Type B pancreatic cell (in vitro differentiated cells): Measurements from ENCODE around the gene PPP4R1. TPM values are rescaled to one million over a fixed set of nuclear protein-coding genes. Genes with fewer than 3 reads are reported as not detected.

Experiments used
- DNase-seq: peaks from one replicate; pipeline ENCODE4 v3.0.0; 2021; ENCODE audit warnings: mixed read lengths; ENCODE audit not compliant: unreplicated experiment; ENCODE audit errors: extremely low spot score
- H3K27ac Mint-ChIP-seq: 2 replicates; pipeline ENCODE4 v1.8.0; 2021; ENCODE audit warnings: mild to moderate bottlenecking, mixed read lengths
- H3K27me3 Mint-ChIP-seq: 2 replicates; pipeline ENCODE4 v1.8.0; 2021; ENCODE audit warnings: mixed read lengths
- H3K36me3 Mint-ChIP-seq: 2 replicates; pipeline ENCODE4 v1.8.0; 2021; ENCODE audit warnings: mixed read lengths
- H3K4me1 Mint-ChIP-seq: one replicate; pipeline ENCODE4 v1.8.0; 2021; ENCODE audit warnings: mixed read lengths; ENCODE audit not compliant: unreplicated experiment
- H3K4me3 Mint-ChIP-seq: 2 replicates; pipeline ENCODE4 v1.8.0; 2021; ENCODE audit warnings: mild to moderate bottlenecking, mixed read lengths
- H3K9me3 Mint-ChIP-seq: 2 replicates; pipeline ENCODE4 v1.8.0; 2021; ENCODE audit warnings: mixed read lengths
- CTCF ChIP-seq: fragments of 200-600 bp; sonication (generic); conservative IDR thresholded peaks from 2 replicates; pipeline ENCODE4 v1.5.0; 2021; ENCODE audit warnings: antibody characterized with exemption, mild to moderate bottlenecking
- total RNA-seq: library from RNA; stranded (reverse); gene quantifications from 2 replicates; pipeline ENCODE4 v1.2.1, GENCODE V29; 2021; ENCODE audit warnings: low replicate concordance

PPP4R1 gene
- total RNA-seq, 1 donor from 2014 or later: 109 TPM

GRCh38 chr18:9531791-9532410, 82.5 kb downstream of the PPP4R1 start:
- Mint-ChIP-seq H3K36me3 (peaks cover 43% of the 10 kb centered on the region), H3K27ac (no peak overlapping the region), H3K4me3 (no peak overlapping the region), H3K4me1 (peaks cover 11% of the 10 kb centered on the region), H3K9me3 (no peaks in the 10 kb centered on the region), H3K27me3 (no peaks in the 10 kb centered on the region)
- TF ChIP-seq CTCF: no peak
- DNase-seq: no peak

- H3K27me3 Mint-ChIP-seq: no peaks in the 10 kb centered on the region
- no peak overlapping the region for H3K27ac Mint-ChIP-seq
- no peaks in the 10 kb centered on the region for H3K9me3 Mint-ChIP-seq
- no peak overlapping the region for H3K4me3 Mint-ChIP-seq
- peaks cover 4% of the 10 kb centered on the region for H3K4me1 Mint-ChIP-seq
- no peak for DNase-seq
- no peak for TF ChIP-seq CTCF
- H3K36me3 Mint-ChIP-seq: peaks cover 39% of the 10 kb centered on the region
Measured at GRCh38 chr18:9530226-9531009, 83.9 kb downstream of the PPP4R1 start.

GRCh38 chr18:9526458-9526857, 87.9 kb downstream of the PPP4R1 start:
- Mint-ChIP-seq H3K27ac (no peak overlapping the region), H3K4me1 (no peaks in the 10 kb centered on the region), H3K27me3 (no peaks in the 10 kb centered on the region), H3K36me3 (peaks cover 50% of the 10 kb centered on the region), H3K9me3 (no peaks in the 10 kb centered on the region), H3K4me3 (no peak overlapping the region)
- DNase-seq: no peak
- no peak for TF ChIP-seq CTCF

GRCh38 chr18:9522952-9523351, 91.4 kb downstream of the PPP4R1 start:
- no peak for DNase-seq
- H3K4me1 Mint-ChIP-seq: peaks cover 5% of the 10 kb centered on the region
- no peaks in the 10 kb centered on the region for H3K9me3 Mint-ChIP-seq
- H3K36me3 Mint-ChIP-seq: peaks cover 39% of the 10 kb centered on the region
- no peak overlapping the region for H3K4me3 Mint-ChIP-seq
- no peaks in the 10 kb centered on the region for H3K27me3 Mint-ChIP-seq
- TF ChIP-seq CTCF: no peak
- no peak overlapping the region for H3K27ac Mint-ChIP-seq

GRCh38 chr18:9521770-9522169, 92.6 kb downstream of the PPP4R1 start:
- peaks cover 29% of the 10 kb centered on the region for H3K36me3 Mint-ChIP-seq
- no peak overlapping the region for H3K27ac Mint-ChIP-seq
- no peaks in the 10 kb centered on the region for H3K27me3 Mint-ChIP-seq
- H3K4me1 Mint-ChIP-seq: peaks cover 5% of the 10 kb centered on the region
- no peak for TF ChIP-seq CTCF
- H3K9me3 Mint-ChIP-seq: no peaks in the 10 kb centered on the region
- H3K4me3 Mint-ChIP-seq: no peak overlapping the region
- no peak for DNase-seq
